HG02759 (cell line): ENCODE data around the gene ZNF516.

Experiments used
- ATAC-seq: cut with Tn5 transposase; IDR thresholded peaks from one replicate; pipeline ENCODE4 v1.9.1; 2021; ENCODE audit warnings: mild to moderate bottlenecking, moderate library complexity; ENCODE audit not compliant: unreplicated experiment

Gene ZNF516

DNA sequence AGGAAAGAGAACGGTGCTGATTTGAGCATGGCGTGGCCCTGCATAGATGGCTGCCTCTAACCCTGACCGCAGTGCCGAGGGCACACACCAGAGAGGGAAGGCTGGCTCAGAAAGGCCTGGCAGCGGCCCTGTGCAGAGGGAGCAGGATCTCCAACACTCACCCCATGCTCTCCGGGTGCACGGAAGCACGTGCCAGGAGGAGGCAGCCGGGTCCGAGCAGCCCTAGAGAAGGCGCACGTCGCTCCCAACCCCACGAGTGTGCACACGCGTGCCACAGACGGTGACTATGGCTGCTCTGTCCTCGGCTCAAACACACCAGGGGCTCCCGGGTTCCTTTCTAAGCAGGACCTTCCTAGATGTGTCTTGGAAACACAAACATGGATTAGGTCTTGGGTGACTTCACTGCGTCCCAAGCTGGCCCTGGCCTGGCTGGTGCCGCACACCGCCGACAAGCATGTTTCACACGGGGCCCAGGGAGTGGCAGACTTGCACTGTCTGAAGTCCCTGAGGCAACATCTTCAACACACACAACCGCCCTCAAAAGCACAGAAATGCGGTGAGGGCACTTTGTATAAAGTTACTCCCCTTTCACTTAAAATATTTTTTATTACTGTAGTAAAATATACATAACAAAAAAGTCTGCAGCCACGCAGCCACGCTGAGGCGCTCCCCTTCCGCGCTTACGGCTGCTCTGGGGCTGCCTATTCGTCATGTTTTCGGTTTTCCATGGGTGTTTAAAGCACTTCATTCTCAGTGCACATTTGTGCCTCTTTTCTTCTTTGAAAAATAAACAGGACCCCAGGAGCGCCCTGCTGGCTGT lies 110.0 kb downstream of the ZNF516 start:
- ATAC-seq = no peak

DNA sequence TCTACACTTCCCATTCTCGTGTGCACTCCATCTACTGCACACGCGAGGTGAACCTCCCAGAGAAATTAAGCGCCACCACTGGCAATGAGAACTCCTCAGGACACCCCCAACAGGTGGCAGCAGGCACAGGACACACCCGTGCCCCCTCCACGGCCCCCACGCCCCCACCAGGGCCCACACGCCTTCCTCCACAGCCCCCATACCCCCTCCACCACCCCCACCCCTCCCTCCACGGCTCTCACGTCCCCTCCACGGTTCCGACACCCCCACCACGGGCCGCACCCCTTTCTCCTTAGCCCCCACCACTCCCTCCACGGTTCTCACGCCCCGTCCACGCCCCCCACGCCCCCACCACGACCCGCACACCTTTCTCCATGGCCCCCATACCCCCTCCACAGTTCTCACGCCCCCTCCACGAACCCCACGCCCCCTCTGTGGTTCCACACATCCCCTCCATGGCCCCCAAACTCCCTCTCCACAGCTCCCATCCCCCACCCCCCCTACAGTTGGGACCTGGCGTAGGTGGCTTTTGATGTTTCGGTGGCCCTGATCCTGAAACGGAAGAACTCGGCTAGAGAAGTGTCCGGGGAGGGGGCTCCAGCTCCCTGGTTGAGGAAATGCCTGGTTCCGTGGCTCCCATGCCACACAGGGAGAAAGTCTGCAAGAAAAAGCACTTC lies 110.8 kb downstream of the ZNF516 start:
- ATAC-seq = no peak

DNA sequence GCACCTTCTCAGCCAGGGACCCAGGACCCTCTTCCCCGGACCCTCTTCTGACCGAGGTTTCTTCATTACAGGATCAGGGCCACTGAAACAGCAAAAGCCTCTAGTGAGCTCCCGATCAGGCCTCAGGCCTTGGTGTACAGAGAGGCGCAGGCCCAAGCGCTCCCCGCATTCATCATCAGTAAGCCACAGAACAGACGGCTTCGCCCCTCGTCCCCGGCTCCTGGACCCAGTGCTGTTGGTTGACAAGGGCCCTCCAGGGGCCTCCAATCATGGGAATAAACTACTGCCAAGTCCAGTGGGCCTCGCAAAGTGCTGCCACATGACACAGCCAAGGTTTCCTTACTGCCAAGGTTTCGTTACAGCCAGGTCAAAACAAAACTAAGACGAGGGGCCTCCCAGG lies 111.4 kb downstream of the ZNF516 start:
- ATAC-seq = no peak

DNA sequence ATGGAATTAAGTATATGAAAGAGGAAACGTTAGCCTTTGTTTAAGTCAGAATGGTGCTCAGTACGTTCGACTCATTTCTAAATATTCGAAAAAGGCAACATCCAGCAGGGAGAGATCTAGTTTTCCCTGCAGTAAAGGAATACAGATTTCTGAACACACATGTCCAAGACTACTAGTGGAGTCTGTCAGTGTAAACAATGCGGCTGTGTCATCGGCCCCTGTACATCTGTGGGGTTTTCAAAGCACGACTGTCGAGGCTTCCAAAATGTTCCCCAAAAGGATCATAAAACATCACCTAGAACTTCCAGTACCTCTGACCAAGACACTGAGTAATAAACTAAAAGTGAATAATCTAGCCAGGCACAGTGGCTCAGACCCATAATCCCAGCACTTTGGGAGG lies 112.8 kb downstream of the ZNF516 start:
- no peak for ATAC-seq

DNA sequence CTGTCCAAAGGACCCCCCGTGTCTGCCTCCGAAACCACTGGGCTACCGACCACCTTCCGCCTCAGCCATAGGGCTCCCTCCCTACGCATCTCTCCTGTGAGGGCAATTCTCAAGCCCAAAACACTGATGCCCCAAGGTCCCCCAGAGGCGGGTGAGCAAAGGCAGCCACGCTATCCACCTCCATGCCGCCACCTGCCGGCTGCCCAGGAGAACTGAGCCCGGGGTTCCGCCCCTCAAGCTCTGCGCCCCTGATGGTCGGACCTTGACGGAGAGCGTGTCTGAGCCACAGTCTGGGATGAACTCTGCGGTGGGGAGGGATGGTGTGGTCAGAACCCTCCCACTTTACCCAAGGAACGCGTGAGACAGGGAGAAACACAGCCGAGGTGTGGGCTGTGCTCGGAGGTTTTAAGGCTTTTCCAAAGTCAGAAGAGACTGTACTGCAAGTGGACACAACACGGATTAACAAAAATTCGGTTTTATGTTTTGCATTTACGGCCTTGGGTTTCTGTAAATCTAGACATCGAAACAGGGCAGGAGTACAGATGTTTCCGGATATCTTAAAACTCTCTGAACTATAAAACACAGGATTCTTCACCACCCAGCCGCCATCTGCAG lies 114.1 kb downstream of the ZNF516 start:
- no peak for ATAC-seq

DNA sequence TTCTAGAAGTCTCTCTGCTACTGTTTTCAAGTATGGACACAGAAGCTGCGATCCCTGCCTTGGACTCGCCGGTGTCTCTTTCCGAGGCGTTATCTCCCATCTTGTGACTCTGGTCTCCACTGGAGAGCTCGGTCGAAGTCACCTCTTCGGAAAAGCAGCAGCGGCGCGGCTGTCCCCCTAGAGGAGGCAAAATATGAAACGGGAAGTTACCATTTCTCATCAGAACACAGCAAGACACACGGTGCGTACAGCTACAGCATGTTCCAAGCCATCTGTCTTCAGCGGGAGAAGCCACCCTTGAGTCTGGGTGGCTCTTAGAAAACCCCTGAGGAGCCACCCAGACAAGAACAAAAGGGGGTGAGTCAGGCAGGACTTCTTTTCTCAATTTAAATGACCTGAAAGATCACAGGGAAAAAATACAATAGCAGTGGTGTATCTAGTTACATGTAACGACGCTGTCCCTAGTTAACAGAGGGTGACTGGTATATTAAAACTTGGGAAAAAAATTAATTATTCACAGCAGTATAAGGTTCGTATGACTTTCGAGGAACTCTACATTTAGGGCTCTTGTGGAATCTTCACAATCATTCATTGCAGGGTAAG lies 114.8 kb downstream of the ZNF516 start:
- no peak for ATAC-seq

DNA sequence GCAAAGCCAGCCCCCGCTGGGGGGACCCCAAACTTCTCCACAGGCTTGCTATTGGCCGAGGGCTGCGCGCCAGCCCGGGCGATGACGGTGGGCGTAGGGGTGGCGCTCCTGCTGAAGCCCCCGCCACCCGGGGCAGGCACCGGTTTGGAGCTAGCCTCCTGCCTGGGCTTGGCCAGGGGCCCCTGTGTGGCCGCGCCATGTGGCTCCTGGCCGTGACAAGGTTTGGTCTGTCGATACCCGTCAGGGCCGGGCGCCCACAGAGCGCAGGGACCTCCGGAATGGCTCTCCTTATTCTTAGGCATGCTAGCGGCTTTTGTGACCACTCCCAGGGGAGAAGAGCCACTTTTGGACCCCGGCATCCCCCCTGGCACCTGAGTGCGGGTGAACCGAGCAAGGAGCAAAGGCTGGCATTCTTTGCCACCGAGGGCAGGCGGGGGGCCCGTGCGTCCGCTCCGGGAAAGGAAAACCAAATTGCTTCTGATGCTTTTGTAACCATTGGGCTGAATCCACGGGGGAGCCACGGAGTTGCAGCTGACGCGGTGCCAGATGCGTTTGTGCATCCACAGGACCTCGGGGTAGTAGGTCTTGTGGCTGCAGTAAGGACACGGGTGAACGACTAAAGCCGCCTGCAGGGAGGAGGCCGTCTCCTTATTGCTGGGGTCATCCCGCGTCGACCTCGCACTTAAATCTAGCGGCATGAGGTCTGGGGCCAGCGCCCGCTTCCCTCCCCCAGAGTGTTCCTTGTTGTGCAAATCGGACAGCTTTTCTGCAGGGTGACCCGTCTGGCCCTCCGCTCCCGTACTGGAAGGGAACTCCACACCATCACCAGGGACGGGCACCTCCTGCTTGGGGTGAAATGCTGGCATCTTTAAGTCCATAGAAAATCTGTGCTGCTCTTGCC lies 115.6 kb downstream of the ZNF516 start:
- no peak for ATAC-seq

DNA sequence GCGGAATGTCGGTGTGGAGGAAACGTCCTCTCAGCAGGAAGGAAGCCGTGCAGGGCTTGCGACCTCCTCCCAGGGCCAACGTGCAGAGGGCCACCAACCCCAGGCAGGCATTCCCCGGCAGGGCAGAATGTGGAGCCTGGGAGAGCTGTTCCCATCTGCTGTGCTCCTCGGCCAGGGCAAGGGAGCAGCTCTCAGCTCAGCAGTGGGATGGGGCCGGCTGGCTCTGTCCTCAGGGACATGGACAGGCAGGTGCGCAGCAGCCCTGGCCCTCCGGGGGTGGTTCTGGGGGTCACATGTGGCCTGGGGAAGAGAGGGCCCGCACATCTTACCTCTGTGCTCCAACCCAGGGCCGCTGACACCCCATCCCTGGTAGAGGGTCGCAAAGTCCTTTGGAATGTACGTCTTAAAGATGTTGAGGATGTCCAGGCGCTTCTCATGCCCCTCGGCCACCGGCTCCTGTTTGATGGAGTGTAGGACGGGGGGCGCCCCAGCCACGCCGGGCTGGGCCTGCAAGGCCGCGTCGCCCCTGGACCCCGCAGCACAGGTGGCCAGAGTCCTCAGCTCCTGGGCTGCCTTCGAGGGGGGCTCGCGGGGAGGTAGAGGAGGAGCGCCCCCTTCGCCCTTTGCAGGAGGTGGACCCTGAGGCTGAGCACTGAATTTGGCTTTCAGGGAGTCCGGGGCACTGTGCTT lies 116.4 kb downstream of the ZNF516 start:
- no peak for ATAC-seq

DNA sequence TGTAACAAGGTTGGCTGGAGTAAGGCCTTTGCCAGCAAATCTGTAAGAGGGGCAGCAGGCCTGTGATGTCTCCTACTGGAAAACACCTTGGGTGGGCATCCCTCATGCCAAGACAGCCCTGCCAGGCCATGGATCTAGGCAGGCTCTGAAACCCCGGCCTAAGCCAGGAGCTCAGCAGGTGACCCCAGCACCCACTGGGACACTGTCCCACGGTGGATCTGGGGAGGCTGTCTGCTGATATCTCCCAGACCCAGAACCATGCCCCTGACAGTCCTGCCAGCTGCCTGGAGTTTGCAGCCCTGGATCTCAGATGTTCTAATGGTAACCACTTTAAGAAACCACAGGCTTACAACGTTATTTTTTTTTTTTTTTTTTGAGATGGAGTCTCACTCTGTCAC lies 117.7 kb downstream of the ZNF516 start:
- ATAC-seq = no peak

DNA sequence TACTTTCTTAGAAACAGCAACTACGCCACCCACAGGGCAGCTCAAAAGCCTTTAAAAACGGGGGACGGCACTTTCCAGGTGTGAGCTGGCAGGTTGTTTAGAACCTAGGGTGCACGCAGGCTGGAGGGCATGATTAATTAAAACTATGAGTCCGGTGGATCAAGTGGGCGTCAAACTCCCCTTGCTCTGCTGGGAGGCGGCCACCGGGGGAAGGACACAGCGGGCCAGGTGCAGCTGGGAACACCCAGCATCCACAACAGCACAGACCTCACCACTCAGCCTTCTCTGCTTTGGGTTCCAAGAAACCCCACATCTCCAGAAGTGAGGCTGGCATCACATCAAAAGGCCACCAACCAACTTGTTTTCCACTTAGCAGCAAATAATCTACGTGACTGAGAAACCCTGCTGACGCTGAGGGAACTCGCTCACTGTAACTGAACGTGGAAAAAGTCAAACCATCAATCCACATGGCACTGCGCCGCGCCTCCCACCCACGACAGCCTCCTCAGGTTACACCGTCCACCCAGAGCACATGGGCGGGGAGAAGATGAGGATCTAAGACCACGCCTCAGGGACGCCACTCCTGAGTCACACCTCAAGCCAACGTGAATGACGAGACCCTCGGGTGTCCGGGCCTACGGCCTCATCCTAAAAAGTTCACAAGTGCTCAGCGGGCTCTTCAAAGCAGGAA lies 118.2 kb downstream of the ZNF516 start:
- ATAC-seq = no peak

DNA sequence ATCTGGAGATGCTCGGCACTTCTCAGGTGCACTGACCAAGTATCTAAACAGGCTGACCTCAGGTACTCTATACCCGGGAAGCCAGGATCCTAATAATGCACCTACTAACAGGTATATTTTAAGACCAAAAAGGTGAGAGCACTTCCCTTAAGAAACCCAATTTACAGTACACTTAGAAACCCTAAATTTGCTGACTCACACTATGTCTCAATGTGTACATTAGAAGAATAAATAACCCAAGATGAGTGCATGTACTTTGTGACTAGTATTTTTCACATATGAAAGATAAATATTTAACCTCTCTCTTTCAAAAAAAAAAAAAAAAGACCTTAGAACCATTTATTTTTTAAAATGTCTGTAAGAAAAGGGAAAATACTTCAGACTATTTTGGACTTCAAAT lies 118.8 kb downstream of the ZNF516 start:
- no peak for ATAC-seq

DNA sequence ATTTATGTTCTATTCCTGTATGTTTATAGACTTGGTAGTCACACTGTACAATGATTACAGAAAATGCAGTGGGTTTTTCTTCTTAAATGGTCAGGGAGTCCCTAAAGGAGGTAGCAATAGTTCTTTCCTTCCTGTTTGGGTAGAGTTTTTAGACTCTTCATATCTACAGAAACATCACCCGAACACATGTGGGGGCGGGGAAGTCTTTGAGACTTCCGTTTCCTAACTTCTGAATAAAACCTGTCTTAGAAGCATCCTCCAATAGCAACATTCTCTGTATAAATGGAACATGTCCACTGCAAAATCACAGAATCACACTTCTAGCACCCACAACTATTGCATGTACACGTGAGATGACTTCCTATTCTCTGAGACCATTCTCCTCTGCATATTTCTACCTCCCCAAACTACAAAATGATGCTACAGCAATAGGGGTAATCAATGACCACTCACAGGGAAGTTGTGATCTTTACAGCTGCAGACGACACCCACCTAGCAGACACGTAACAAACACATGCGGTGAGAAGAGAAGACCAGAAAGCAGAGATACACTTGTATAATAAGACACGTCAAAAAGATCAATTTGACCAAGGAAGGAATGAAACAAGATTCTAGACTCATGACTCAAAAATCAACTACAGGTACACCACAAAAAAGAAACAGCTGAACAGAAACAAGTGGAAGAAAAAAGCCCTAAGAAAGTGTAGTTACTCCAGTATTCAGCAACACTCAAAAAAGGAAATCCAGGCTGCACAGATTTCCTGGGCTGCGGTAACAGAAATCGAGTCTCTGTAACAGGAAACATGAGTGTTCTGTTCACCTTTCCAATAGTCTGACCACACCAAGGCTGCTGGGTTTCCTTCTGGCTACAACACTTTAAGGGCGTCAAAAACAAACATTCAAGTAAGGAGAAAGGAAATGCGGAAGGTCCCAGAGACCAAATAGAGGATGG lies 120.4 kb downstream of the ZNF516 start:
- peak; percentile 76 for ATAC-seq

DNA sequence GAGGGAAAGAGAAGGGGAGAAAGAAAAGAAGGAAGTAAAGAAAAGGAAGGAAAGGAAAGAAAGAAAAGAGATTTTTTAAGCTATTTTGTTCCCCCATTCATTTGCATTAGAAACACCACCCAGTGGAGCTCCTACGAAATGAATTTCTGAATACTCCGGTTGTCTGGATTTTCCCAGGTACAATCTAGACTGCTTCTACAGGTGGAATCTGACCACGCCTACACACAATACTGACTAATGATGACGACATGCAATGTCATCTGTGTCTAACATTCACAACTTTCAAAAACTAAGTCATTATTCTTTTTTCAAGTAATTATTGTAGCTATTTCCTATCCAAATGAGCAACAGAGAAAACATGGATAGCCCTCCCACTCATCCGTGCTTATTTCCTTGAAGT lies 121.7 kb downstream of the ZNF516 start:
- no peak for ATAC-seq

DNA sequence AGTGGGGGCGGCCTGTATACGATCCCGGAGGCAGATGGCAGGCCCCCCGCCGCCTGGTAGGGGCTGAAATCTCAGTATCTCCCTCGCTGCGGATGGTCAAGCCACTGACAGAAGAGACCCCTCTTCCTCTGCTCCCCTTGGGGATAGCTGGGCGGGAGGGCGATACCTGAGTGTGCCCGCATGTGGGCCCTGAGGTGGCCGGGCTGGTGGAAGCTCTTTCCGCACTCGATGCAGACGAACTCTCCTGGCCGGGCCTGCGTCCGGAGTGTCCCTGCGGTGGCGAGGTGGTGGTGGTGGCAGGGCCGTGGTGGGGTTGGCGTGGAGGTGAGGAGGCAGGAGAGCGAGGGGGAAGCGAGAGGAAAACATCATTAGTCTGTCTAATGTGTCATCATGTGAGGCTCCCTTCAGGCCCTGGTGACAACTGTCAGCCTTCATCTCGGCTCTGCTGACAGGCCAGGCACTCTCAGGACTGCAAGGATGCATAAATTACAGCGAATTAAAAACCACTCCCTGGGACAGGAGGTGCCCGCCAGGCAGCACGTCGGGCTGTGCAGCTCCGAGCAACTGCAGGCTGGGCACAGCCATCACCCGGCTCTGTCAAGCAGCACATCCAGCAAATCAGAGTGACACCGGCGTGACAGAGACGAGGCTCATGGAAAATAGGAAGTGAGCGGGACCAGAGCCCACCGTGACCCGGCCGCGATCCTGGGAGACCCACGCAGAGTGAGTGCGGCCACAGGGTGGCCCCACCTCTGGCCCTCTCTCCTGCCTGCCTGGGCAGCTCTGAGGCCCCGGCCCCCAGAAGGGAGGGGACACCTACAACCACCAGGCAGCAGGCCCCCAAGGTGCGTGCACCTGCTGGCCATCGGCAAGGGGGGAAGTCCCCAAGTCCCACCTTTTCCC lies 123.5 kb downstream of the ZNF516 start:
- ATAC-seq = no peak

DNA sequence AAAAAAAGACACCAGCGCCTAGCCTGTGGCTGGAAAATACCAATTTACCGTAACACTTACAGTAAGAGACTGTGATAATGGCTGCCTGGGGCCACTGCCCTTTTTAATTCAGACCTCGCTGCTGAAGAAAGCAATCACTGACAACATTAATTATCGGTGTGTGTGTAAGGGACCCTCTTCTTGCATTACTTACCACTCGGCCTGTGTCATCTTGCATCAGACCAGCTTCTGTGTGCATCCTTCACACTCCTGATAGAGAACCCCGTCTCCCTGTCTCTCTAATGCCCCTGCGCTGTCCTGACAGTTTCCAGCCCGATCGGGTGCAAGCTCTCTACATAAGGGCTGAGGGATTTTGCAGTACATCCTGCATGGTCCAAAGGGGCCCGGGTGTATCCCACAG lies 124.4 kb downstream of the ZNF516 start:
- ATAC-seq = no peak

DNA sequence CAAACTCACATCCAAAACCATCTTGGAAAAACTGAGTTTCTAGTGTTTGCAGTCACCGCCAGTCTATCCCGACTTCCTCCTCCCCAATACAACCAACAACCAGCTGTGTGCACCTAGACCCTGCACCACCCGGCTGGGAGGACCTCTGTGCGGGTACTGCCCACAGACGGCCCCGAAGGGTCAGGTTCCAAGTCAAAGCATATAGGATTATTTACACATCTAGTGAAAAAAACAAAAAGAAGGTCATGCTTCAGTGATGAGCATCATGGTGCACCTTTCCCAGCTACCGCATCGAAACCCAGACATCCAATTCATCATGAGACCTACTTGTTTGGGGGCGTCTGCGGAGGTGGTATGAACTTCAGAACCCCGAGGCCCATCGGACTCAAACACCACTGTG lies 124.8 kb downstream of the ZNF516 start:
- no peak for ATAC-seq

DNA sequence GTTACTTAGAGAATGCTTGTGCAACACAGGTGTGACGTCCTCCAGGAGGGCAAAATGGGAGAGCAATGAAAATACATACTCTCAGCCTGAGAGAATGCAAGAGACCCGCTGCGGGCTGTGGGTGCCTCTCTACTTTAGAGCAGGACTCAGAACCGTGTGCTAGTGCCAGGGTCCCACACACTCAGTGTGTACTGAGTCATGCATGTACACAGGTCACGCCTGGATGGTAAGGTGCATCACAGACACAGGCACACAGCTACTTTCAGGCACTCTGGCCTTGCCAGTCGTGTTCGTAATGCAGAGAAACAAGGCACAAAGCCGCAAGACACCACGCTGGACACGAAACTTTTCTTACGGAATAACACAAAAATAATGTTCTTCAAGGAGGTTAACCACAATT lies 125.3 kb downstream of the ZNF516 start:
- no peak for ATAC-seq
